Activated CD4-positive, CD25-positive, alpha-beta regulatory T cell treated with anti-CD3 and anti-CD28 coated beads, Interleukin-2, amount 50 U/mL, for 72 hours (primary cell): ENCODE measurements around the gene AUTS2.

Source experiments
- DNase-seq: peaks from one replicate; pipeline ENCODE4 v3.0.0; 2021

Gene AUTS2

DNA sequence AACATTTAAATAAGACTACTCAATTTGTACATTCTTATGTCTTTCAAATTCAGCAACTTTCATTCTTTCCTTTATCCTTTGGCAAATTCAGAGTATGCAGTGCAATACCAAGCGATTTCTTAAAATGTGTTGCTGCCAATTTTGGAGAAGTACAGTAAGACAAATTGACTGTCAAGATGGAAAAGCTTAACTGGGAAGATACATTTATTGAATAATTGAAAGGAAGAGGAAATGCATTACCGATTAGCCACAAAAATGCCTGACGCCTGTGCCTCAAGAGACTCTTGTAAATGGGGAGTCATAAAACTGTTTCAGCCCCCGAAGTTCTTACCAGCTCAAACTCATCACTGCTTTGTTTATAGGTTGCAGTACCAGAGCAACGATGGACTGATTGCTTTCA, 1160.4 kb downstream of the AUTS2 start:
- DNase-seq: no peak

GRCh38 chr7:70759674-70760073, 1161.4 kb downstream of the AUTS2 start:
- DNase-seq: no peak

- DNase-seq: no peak
Measured at GRCh38 chr7:70761711-70762328, 1163.5 kb downstream of the AUTS2 start.

DNA sequence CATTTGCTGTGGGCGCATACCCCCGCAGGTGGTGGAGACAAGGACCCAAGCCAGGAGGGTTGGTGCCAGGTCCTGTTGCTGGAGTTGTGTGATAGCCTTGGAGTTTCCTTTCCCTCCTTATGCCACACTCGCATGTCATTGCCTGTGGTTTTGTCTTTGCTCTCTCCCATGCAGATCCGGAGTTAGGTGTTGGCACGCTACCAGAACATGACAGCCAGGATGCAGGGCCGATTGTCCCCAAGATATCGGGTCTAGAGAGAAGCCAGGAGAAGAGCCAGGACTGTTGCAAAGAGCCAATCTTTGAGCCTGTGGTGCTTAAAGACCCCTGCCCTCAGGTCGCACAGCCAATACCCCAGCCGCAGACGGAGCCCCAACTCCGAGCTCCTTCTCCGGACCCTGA, 1164.4 kb downstream of the AUTS2 start:
- no peak for DNase-seq

DNA sequence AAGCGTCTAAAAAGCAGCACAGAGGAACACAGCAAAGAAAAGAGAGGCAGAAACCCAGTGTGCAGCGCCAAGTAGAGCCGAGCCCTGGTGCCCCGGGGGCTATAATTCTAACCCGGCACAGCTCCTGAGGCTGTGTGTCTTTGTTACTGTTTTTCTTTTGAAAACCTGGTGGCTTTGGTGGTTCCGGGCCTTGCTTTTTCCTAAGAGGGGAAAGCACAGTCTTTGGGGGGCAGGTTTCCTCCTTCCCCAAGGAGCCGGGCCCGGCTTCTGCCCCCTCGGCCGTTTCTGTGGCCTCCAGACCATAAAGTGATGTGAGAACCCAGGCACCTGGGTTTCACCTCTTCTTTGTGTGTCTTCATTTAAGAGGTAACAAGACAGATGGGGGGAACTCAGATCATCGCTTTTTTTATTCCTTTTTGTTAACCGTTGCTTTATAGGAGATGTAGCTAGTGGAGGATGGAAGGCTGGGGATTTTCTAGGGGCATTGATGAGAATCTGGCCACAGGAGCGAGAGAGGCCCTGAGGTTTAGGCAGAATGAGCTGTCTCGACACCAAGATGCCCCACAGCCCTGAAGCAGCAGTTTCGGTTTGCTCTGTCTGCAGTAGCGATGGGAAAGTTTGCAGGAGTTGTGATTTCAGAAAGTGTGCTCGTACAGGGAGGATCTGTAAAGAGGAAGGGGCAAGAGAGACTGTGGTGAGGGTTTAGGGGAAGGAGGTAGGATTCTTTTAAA, 1165.9 kb downstream of the AUTS2 start:
- DNase-seq: no peak

DNA sequence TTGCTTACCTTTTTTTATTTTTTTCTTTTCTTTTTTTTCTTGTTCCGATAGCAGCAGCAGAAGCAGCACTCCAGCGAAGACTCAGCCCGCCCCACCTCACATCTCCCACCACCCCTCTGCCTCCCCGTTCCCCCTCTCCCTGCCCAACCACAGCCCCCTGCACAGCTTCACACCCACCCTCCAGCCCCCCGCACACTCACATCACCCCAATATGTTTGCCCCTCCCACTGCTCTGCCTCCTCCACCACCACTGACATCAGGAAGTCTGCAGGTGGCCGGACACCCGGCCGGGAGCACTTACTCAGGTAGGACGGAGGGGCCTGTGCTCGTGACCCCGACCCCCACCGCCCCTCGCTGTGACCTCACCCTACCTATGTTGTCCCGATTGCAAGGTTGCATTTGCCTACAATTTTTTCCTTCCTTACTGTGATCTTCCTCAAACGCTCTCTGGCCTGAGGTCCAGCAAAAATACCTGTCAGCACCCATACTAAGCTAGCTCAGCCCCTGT, 1166.5 kb downstream of the AUTS2 start:
- no peak for DNase-seq

DNA sequence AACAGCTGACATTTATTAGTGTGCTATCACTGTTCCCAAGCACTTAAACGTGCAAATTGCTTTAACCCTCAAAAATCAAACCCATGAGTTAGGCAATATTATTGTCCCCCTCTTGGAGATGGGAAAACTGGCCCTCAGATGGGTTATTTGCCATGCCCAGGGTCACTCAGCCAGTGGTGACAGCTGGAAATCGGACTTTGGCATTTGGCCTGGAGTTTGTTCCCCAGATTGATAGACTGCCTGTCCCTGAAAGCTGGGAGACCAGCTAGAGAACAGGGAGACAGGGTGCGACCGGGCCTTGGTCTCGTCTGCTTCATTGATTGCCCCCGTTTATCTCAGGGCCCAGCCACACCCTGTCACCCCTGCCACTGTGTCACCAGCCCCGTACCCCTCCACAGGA, 1167.4 kb downstream of the AUTS2 start:
- no peak for DNase-seq

- DNase-seq: no peak
Measured at GRCh38 chr7:70766109-70766508, 1167.8 kb downstream of the AUTS2 start.

- no peak for DNase-seq
Measured at GRCh38 chr7:70766694-70767093, 1168.4 kb downstream of the AUTS2 start.

- DNase-seq: no peak
Measured at GRCh38 chr7:70770154-70770553, 1171.9 kb downstream of the AUTS2 start.

DNA sequence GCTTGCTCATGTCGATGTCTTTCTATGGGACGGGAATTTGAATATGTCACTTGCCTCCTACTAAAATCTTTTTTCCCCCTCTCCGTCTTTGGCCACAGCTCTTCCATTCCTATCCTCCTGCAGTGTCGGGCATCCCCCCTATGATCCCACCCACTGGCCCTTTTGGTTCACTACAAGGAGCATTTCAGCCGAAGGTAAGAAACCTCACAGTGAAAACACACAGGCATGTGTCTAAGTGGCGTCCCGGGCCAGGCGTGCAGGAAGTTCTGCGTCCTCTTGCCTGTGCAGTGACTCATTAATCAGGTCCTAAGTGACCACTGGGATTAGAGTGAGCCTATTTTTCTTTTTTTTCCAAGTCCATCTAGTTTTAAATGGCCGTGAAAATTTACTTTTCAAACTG, 1173.2 kb downstream of the AUTS2 start:
- no peak for DNase-seq

- no peak for DNase-seq
Measured at GRCh38 chr7:70772891-70773290, 1174.6 kb downstream of the AUTS2 start.

DNA sequence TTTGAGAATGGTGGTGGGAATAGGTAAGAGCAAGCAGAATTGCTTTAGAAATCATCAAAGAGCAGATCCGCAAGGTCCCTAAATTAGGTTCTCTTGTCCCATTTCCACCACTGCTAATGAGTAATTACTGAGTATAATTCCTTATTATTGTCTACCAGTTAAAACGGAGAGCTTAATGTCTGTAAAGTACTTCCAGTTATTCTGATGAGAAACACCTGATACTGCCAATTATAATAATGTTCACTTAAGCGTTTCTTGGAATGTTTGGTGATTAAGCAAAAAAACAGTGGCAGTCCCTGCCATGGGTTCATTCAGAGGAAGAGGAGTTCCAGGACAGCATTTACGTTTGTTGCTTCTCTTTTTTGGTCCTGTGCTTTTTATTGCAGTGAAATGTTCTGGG, 1175.1 kb downstream of the AUTS2 start:
- no peak for DNase-seq

- DNase-seq: no peak
Measured at GRCh38 chr7:70774950-70775527, 1176.8 kb downstream of the AUTS2 start.

- no peak for DNase-seq
Measured at GRCh38 chr7:70775570-70776156, 1177.4 kb downstream of the AUTS2 start.

GRCh38 chr7:70776627-70777101, 1178.4 kb downstream of the AUTS2 start:
- no peak for DNase-seq

DNA sequence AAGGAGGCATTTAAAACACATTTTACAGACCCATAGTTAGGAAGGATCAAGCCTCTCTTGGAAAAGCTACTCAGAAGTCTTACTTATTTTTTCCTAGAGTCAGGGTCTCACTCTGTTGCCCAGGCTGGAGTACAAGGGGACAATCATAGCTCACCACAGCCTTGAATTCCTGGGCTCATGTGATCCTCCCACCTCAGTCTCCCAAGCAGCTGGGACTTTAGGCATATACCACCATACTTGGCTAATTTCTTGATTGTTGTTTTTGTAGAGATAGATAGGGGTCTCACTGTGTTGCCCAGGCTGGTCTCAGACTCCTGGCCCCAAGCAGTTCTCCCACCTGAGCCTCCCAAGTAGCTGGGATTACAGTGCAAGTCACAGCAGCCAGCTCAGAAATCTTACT, 1179.0 kb downstream of the AUTS2 start:
- DNase-seq: no peak

DNA sequence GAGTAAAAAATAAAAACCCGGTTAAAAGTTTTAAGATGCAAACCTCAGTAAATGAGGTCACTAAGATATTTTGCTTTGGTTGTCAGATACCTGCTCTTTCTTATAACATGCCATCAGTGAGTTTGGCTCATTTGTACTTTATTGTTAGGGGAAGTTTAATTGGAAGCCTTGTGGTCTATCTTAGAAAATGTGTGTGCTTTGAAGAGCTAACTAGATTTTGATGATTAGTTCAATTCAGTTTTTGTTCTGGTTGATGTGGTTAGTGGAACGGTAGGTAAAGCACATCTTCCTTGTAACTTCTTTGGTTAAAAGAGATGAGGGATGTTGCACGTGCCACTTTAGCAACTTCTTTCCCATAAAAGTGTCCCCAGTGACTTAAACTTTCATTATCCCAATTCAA, 1180.3 kb downstream of the AUTS2 start:
- no peak for DNase-seq

DNA sequence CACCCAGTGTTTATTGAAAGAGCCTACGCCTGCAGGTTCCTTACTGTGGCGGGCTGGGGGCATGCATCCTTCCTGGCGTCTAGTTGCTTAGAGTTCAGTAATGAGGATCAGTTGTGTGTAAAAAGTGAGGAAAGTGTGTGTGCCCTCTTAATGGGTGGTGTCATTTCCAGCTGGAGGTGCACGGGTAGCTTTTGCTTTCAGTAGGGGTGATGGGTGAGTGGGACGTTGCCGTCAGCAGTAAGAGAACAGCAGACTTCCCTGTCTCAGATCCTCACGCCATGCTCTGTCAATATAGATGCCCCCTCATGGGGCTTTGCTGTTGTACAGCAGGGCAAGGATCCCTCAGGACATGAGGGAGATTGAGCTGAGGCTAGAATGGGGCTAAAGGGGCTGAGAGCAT, 1181.0 kb downstream of the AUTS2 start:
- DNase-seq: no peak

DNA sequence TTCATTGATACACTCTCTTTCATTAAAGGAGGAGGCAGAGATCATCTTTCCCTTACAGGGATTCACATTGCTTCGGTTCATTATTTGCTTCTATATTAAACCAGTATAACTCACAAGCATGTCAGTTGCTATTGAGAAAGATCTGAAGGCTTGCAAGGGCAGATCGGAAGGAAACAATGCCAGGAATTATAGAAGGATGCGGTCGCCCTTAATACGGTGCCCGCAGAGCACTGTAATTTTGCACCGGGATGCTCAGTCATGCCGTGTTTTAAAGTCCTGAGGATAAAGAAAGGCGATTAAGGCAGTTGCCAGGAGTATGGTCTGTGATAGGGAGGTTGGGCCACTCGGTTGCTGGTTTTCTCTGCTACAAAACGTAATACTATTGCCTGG, 1183.6 kb downstream of the AUTS2 start:
- DNase-seq: no peak

DNA sequence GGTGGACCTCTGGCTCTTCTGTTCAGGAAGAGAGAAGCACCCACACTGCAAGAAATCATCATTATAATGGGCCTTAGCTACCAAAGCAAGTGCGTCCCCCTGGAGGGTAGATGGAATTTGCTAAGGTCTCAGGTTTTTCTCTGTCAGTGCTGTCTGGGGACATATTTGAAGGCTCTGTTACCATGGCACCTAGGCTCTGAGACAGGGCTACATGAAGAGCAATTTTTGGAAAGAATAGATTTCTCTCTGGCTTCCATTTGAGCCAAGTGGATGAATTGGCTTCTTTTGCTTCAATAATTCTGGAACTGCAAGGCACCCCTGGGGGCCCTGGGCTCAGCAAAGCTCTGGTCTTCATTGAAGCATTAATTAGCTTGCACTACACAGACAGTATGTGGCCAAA, 1184.5 kb downstream of the AUTS2 start:
- no peak for DNase-seq

DNA sequence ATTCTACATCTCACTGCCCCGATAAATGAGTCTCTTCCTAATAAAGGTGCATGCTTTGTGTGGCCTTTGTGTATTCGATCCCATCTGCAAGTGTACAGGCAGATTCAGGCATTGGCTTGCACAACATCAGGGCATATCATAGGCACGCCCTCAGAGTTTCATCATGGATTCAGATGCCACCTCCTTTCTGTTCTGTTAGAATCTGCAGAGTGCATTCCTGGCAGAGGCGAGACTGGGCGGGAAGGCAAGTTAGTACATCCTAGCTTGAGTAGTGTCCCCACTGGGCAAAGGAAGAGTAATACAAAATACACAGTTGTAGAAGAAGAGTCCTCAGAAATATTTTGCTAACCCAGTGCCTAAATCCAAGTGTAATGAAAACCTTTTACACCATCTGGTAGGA, 1187.2 kb downstream of the AUTS2 start:
- DNase-seq: no peak

GRCh38 chr7:70786076-70786475, 1187.8 kb downstream of the AUTS2 start:
- DNase-seq: no peak

DNA sequence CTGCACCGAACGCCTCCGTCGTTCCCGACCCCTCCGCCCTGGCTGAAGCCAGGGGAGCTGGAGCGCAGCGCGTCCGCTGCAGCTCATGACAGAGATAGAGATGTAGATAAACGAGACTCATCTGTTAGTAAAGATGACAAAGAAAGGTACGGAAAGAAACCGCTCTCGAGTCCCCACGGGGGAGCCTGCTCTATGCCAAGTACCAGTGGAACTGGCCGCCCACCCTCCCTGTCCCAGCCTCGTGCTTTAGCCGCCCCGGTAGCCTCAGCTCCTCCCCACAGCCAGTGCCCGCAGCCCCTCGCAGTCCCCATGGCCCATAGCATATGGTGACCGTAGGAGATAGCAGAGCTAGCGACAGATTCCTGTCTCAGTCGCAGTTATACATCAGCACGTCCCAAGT, 1189.0 kb downstream of the AUTS2 start:
- DNase-seq: no peak
